CD8-positive, alpha-beta memory T cell (primary cell): ENCODE results near the gene IL37. TPM values are rescaled to one million over a fixed set of nuclear protein-coding genes. Genes with fewer than 3 reads are reported as not detected.
"Not testable (repeated sequence)": the region's sequence is repeated elsewhere in the genome, so short reads cannot be mapped to it uniquely, and the experiment has no call there.

Experiments used
- CTCF ChIA-PET: fragments of 350-600 bp; sonication (Branson Sonifier 250); formaldehyde crosslinking; loops from one replicate; lab custom pipeline; 2021; ENCODE audit warnings: antibody characterized with exemption; lab: Charles Lee
- POLR2A ChIA-PET: fragments of 350-600 bp; sonication (Branson Sonifier 250); formaldehyde crosslinking; loops from one replicate; lab custom pipeline; 2021; ENCODE audit warnings: antibody characterized with exemption; lab: Charles Lee
- DNase-seq, 5 donors: peaks; one replicate each; pipeline versions ENCODE4 v3.0.0 to v3.0.0-alpha.2; 2020 to 2022; ENCODE audit warnings: mixed read lengths in 1 of 5
- H3K27ac ChIP-seq: one replicate; pipeline ENCODE4 v1.7.0; 2013; ENCODE audit warnings: low read depth, mild to moderate bottlenecking, low read length, moderate library complexity
- H3K27me3 ChIP-seq: 2 replicates; pipeline ENCODE4 v1.7.0; 2013; ENCODE audit warnings: low read length, mild to moderate bottlenecking; ENCODE audit not compliant: insufficient read depth, poor library complexity, severe bottlenecking
- H3K36me3 ChIP-seq: 2 replicates; pipeline ENCODE4 v1.7.0; 2013; ENCODE audit warnings: mild to moderate bottlenecking, low read length, moderate library complexity; ENCODE audit not compliant: insufficient read depth
- H3K4me1 ChIP-seq: 2 replicates; pipeline ENCODE4 v1.7.0; 2013; ENCODE audit warnings: mild to moderate bottlenecking, low read length, moderate library complexity; ENCODE audit not compliant: insufficient read depth
- H3K4me3 ChIP-seq: 2 replicates; pipeline ENCODE4 v1.7.0; 2013; ENCODE audit warnings: mild to moderate bottlenecking, low read length
- H3K9me3 ChIP-seq: 2 replicates; pipeline ENCODE4 v1.7.0; 2013; ENCODE audit warnings: mild to moderate bottlenecking, low read length
- H3K27ac Mint-ChIP-seq, 8 donors: one replicate each; pipeline ENCODE4 v1.8.0; 2020 to 2021; ENCODE audit warnings: mixed read lengths in 8 of 8, mild to moderate bottlenecking in 6 of 8, inconsistent platforms in 3 of 8, moderate library complexity in 3 of 8
- H3K27me3 Mint-ChIP-seq, 2 donors: one replicate each; pipeline ENCODE4 v1.8.0; 2020 to 2021; ENCODE audit warnings: mixed read lengths in 2 of 2, mild to moderate bottlenecking in 1 of 2, moderate library complexity in 1 of 2
- H3K36me3 Mint-ChIP-seq, 3 donors: one replicate each; pipeline ENCODE4 v1.8.0; 2020 to 2021; ENCODE audit warnings: mixed read lengths in 3 of 3, inconsistent platforms in 1 of 3, mild to moderate bottlenecking in 1 of 3
- H3K4me1 Mint-ChIP-seq, 3 donors: one replicate each; pipeline ENCODE4 v1.8.0; 2020 to 2021; ENCODE audit warnings: mixed read lengths in 3 of 3, inconsistent platforms in 1 of 3, mild to moderate bottlenecking in 1 of 3
- H3K4me3 Mint-ChIP-seq, 7 donors: one replicate each; pipeline ENCODE4 v1.8.0; 2020 to 2021; ENCODE audit warnings: mixed read lengths in 7 of 7, mild to moderate bottlenecking in 6 of 7, moderate library complexity in 4 of 7, inconsistent platforms in 2 of 7
- H3K9me3 Mint-ChIP-seq, 5 donors: one replicate each; pipeline ENCODE4 v1.8.0; 2020 to 2022; ENCODE audit warnings: mixed read lengths in 5 of 5, mild to moderate bottlenecking in 3 of 5, moderate library complexity in 2 of 5, inconsistent platforms in 1 of 5
- polyA plus RNA-seq: library from polyadenylated mRNA; unstranded; fragments of 300-500 nt; fragmentation: Illumina TruSeq; gene quantifications from one replicate; pipeline ENCODE4 v1.2.3, GENCODE V29; 2021
- total RNA-seq, 2 experiments: library from RNA; stranded (reverse); gene quantifications; one replicate each; pipeline ENCODE4 v1.2.3, GENCODE V29; 2021

IL37 gene
- total and polyA plus RNA-seq, 3 experiments from 2014 or later, result not detected

DNA sequence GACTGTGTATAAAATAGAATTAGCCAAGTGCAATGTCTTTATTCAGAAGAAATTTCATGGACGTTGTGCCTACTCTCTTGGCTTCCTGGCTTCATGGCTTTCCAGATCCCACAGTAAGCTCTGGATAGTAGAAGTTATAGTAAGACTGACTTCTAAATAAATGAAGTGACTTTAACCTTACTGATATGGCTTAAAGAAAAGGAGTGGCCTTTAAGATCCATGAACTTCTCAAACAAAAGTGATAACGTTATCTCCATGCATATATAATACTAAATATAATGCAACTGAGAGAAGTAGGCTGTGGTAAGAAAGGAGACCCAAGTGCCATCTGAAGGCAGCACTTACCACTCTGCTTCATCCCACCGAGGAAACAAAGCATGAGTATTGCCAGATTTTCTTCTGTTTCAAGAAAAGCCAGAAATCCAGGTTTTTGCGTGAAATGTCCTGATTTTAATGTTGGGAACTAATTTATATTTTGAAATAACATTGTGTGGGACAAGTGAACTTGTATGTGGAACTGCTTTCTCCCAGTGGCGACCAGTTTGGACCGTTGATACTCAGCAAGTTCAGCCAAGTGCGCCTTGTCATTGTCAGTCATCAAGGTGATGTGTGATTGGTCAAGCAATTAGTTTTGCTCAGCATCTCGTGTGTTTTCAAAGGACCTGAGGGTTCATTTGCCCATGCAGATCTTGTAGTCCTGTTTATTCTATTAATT lies 13.9 kb upstream of the IL37 start:
- DNase-seq, result no peak
- ChIA-PET CTCF (interaction anchor here (0.7 kb wide), 1 partner anchor 12 kb away, joined by 4 read pairs; no protein-coding TSS in a partner anchor), POLR2A (no interaction called here)
- no peaks in the 10 kb centered on the region for H3K36me3 ChIP-seq
- H3K27me3 ChIP-seq, result no peaks in the 10 kb centered on the region
- Mint-ChIP-seq H3K27me3 (peaks cover 6 to 20% of the 10 kb centered on the region in 2 donors), H3K27ac (peak overlapping the region in 1 of 8 donors; percentile 34), H3K4me3 (no peak overlapping the region), H3K36me3 (no peaks in the 10 kb centered on the region), H3K9me3 (peaks cover 0 to 3% (median 0%) of the 10 kb centered on the region in 5 donors), H3K4me1 (no peaks in the 10 kb centered on the region)
- H3K4me3 ChIP-seq, result no peak overlapping the region
- H3K9me3 ChIP-seq, result no peaks in the 10 kb centered on the region
- H3K27ac ChIP-seq, result no peak overlapping the region
- no peaks in the 10 kb centered on the region for H3K4me1 ChIP-seq

- Mint-ChIP-seq H3K36me3 (no peaks in the 10 kb centered on the region), H3K4me1 (no peaks in the 10 kb centered on the region)
- POLR2A ChIA-PET, result no interaction called here
Observed at GRCh38 chr2:112897624-112897978, 13.4 kb upstream of the IL37 start.

GRCh38 chr2:112901431-112902065 lies 9.4 kb upstream of the IL37 start:
- H3K4me1 ChIP-seq, POLR2A ChIA-PET: not testable (repeated sequence)

More at GRCh38 chr2:112897624-112897978, 13.4 kb upstream of the IL37 start:
- H3K4me3 Mint-ChIP-seq, result no peak overlapping the region
- H3K27me3 Mint-ChIP-seq, result peaks cover 6 to 20% of the 10 kb centered on the region in 2 donors
- CTCF ChIA-PET, result no interaction called here
- Histone ChIP-seq H3K36me3 (no peaks in the 10 kb centered on the region), H3K9me3 (no peaks in the 10 kb centered on the region), H3K27me3 (no peaks in the 10 kb centered on the region), H3K4me1 (no peaks in the 10 kb centered on the region), H3K27ac (no peak overlapping the region), H3K4me3 (no peak overlapping the region)
- peaks cover 0 to 3% (median 0%) of the 10 kb centered on the region in 5 donors for H3K9me3 Mint-ChIP-seq
- DNase-seq, result no peak
- no peak overlapping the region for H3K27ac Mint-ChIP-seq

GRCh38 chr2:112902816-112903215 lies 8.1 kb upstream of the IL37 start:
- peaks cover 0 to 3% (median 0%) of the 10 kb centered on the region in 5 donors for H3K9me3 Mint-ChIP-seq
- H3K4me3 Mint-ChIP-seq, result no peak overlapping the region
- Histone ChIP-seq H3K4me1 (no peaks in the 10 kb centered on the region), H3K27me3 (no peaks in the 10 kb centered on the region), H3K4me3 (no peak overlapping the region), H3K36me3 (no peaks in the 10 kb centered on the region), H3K27ac (no peak overlapping the region), H3K9me3 (no peaks in the 10 kb centered on the region)
- no peak for DNase-seq
- H3K36me3 Mint-ChIP-seq, result no peaks in the 10 kb centered on the region
- no peak overlapping the region for H3K27ac Mint-ChIP-seq
- CTCF ChIA-PET, result interaction anchor here (1.5 kb wide), 1 partner anchor 18 kb away, joined by 5 read pairs; no protein-coding TSS in a partner anchor
- H3K4me1 Mint-ChIP-seq, result no peaks in the 10 kb centered on the region
- POLR2A ChIA-PET, result no interaction called here
- H3K27me3 Mint-ChIP-seq, result peaks cover 4 to 19% of the 10 kb centered on the region in 2 donors

More at GRCh38 chr2:112901431-112902065, 9.4 kb upstream of the IL37 start:
- H3K27ac ChIP-seq, H3K4me3 ChIP-seq, H3K4me3 Mint-ChIP-seq, CTCF ChIA-PET, H3K36me3 ChIP-seq, H3K27ac Mint-ChIP-seq, H3K4me1 Mint-ChIP-seq, H3K27me3 ChIP-seq, H3K9me3 ChIP-seq, H3K9me3 Mint-ChIP-seq, H3K36me3 Mint-ChIP-seq, DNase-seq: not testable (repeated sequence)
- peaks cover 7 to 25% of the 10 kb centered on the region in 2 donors for H3K27me3 Mint-ChIP-seq

GRCh38 chr2:112904883-112905282 lies 6.1 kb upstream of the IL37 start:
- Mint-ChIP-seq H3K27ac (no peak overlapping the region), H3K27me3 (peaks cover 4 to 15% of the 10 kb centered on the region in 2 donors)

DNA sequence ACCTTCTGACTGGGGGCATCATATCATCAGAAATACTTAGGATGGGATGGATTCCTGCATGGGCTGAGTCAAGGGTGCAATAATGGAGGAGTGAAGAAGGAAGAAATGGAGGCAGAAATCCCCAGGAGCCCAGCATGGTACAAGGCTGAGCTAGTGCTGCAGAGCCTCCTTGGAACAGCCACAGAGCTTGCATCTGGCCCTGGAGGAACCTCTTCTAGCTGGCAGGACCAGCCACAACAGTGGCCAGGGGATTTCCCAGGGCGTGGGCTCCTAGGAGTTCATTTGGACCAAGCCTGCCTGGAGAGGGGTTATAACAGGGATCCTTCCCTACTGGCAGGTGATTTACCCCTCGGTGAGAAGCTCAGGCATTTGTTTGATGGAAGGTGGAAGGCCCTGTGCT lies 4.7 kb upstream of the IL37 start:
- CTCF ChIA-PET, result interaction anchor here (0.7 kb wide), 1 partner anchor 23 kb away, joined by 3 read pairs; no protein-coding TSS in a partner anchor
- Histone ChIP-seq H3K27ac (no peak overlapping the region), H3K27me3 (no peaks in the 10 kb centered on the region), H3K9me3 (no peaks in the 10 kb centered on the region), H3K4me1 (no peaks in the 10 kb centered on the region), H3K4me3 (no peak overlapping the region), H3K36me3 (no peaks in the 10 kb centered on the region)
- peaks cover 0 to 1% (median 0%) of the 10 kb centered on the region in 3 donors for H3K36me3 Mint-ChIP-seq
- peaks cover 4 to 11% of the 10 kb centered on the region in 2 donors for H3K27me3 Mint-ChIP-seq
- DNase-seq, result no peak
- peaks cover 0 to 4% (median 0%) of the 10 kb centered on the region in 3 donors for H3K4me1 Mint-ChIP-seq
- H3K9me3 Mint-ChIP-seq, result peaks cover 0 to 4% (median 0%) of the 10 kb centered on the region in 5 donors
- POLR2A ChIA-PET, result no interaction called here
- no peak overlapping the region for H3K4me3 Mint-ChIP-seq
- H3K27ac Mint-ChIP-seq, result no peak overlapping the region

More at GRCh38 chr2:112904883-112905282, 6.1 kb upstream of the IL37 start:
- no peaks in the 10 kb centered on the region for H3K4me1 Mint-ChIP-seq
- H3K9me3 Mint-ChIP-seq, result peaks cover 0 to 4% (median 0%) of the 10 kb centered on the region in 5 donors
- ChIA-PET POLR2A (no interaction called here), CTCF (no interaction called here)
- H3K4me3 Mint-ChIP-seq, result peak overlapping the region in 1 of 7 donors; percentile 20
- DNase-seq, result no peak
- Histone ChIP-seq H3K36me3 (no peaks in the 10 kb centered on the region), H3K9me3 (no peaks in the 10 kb centered on the region), H3K4me1 (no peaks in the 10 kb centered on the region), H3K27ac (no peak overlapping the region), H3K27me3 (no peaks in the 10 kb centered on the region), H3K4me3 (no peak overlapping the region)
- H3K36me3 Mint-ChIP-seq, result peaks cover 0 to 1% (median 0%) of the 10 kb centered on the region in 3 donors

DNA sequence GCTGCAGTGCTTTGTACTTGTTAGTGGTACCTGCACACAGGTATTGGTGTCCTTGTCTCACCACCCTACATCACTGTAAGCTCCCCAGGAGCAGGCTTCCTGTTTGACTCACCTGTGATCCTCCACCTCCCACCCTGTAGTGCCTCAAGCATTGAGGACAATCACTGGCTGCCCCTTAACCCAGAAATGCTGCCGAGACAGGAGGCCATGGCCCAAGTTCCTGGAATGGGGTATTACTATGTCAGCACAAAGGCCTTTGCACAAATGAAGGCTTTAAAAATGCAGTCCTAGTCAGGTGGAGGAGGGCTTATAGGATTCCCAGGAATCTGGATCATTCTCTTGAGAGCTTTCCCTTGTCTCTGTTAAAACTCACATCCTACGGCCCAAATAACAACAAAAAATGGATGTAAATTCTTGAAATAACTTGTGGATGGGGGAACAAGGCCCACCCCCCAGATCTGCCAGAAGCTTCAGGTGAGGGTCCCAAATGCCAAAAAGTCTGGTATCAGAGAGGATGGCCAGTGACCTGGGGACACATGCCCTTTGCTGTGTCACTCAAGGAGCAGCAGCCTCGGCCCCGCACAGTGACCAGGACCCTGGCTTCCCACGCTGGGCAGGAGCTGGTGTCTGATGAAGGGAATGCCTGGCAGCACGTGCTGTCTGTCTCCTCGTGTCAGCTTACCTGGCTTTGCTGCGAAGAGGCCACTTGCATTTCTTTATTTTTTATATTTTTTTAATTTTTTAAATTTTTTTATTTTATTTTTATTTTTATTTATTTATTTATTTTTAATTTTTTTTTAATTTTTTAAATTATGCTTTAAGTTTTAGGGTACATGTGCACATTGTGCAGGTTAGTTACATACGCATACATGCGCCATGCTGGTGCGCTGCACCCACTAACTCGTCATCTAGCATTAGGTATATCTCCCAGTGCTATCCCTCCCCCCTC lies 3.7 kb upstream of the IL37 start:
- Histone ChIP-seq H3K9me3 (no peaks in the 10 kb centered on the region), H3K4me1 (no peaks in the 10 kb centered on the region), H3K36me3 (no peaks in the 10 kb centered on the region), H3K4me3 (no peak overlapping the region), H3K27ac (no peak overlapping the region), H3K27me3 (no peaks in the 10 kb centered on the region)
- ChIA-PET POLR2A (no interaction called here), CTCF (no interaction called here)
- H3K4me3 Mint-ChIP-seq, result no peak overlapping the region
- H3K36me3 Mint-ChIP-seq, result peaks cover 0 to 1% (median 0%) of the 10 kb centered on the region in 3 donors
- H3K9me3 Mint-ChIP-seq, result peaks cover 0 to 4% (median 0%) of the 10 kb centered on the region in 5 donors
- H3K4me1 Mint-ChIP-seq, result peaks cover 0 to 4% (median 0%) of the 10 kb centered on the region in 3 donors
- H3K27ac Mint-ChIP-seq, result peak overlapping the region in 2 of 8 donors; percentile 48 to 58
- peaks cover 4 to 11% of the 10 kb centered on the region in 2 donors for H3K27me3 Mint-ChIP-seq
- no peak for DNase-seq
